COLO829 (cell line): Measurements from ENCODE around the gene CAPN7.

Source experiments
- DNase-seq: peaks from one replicate; pipeline ENCODE4 v3.0.0; 2012; ENCODE audit warnings: low spot score

CAPN7 gene

DNA sequence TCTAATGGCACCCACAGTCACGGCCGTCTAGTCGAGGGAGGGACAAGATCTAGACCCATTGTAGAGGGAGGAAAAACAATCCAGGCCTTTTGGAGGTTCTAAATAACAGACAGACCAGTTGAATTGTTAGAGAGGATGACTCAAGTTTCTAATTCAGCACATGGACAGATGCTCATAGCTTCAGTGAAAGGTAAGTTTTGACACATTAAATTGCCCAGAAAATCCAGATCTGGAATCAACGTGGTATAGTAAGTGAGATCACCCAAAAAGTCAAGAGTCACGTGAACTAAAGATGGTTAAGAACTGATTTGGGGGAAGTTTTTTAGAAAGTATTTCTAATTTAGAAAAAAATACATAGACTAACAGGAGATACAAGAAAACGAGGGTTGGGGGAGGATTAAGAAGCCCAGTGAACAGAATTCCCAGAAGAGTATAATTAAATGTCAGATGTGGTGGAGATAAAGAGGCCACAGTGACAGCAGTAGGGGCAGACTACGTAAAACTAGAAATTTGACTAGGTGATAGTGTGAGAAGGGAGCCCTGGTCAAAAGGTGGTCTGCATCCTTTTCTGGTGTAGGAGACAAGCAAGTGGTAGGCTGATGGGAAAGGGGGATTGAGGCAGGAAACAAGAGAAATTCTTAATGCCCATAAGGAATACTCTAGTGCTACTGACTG lies 47.1 kb downstream of the CAPN7 start:
- no peak for DNase-seq

GRCh38 chr3:15255215-15255614 lies 49.2 kb downstream of the CAPN7 start:
- no peak for DNase-seq

DNA sequence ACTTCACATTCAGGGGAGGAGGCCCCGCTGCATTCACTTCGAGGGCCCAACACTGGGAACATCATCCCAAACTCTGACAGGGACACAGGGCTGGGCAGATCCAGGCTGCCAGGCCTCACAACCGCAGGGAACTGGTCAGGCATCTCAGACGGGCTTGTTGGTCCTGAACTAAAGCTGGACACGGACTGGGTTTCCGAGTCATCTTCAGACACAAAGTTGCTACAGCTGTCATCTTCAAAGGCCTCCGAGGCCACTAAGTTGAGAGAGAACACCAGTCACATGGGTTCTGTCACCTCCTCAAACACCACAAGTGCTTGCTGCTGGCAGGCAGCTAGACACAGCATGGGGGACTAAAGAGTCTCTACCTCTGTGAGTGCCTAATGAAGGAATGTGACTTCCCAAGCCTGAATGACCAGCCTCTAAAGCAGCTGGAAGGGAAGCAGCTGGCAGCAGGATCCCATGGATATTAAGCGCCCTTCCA lies 50.9 kb downstream of the CAPN7 start:
- DNase-seq = no peak

DNA sequence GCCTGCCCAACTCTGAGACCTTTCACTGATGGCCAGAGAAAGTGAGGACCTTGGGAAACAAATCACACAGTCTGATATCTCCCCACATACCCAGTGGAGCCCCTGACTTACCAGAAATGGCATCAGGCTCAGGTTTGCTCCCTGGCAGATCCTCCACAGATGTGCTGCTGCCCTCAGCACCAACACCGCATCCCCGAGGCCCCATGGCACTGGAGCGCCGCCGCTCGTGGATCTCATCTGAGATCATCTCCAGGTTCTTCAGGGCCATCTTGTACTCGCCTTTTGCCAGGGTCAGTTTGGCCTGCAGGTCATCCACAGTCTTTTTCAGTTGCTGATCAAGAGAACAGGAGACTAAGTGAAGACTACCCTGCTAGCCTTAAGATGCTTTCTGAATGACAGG lies 52.7 kb downstream of the CAPN7 start:
- no peak for DNase-seq

DNA sequence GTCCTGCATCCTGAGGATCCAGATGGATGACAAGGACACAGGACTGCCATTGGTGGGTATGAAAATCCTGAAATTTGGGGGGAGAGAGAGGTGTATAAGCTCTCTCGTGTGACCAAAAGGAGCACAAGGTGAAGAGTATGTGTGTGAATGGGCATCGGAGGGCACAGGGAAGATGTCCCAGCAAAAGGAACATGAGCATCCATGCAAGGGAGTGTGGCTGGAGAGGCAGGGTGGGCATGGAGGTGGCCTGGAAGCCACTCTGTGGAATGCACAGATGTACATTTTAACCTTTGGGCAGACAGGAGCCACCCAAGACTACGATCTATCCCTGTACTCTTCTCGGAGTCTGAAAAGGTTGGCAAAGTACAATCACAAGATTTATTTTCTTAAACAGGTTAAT lies 54.5 kb downstream of the CAPN7 start:
- no peak for DNase-seq

GRCh38 chr3:15261274-15261673 lies 55.2 kb downstream of the CAPN7 start:
- no peak for DNase-seq

DNA sequence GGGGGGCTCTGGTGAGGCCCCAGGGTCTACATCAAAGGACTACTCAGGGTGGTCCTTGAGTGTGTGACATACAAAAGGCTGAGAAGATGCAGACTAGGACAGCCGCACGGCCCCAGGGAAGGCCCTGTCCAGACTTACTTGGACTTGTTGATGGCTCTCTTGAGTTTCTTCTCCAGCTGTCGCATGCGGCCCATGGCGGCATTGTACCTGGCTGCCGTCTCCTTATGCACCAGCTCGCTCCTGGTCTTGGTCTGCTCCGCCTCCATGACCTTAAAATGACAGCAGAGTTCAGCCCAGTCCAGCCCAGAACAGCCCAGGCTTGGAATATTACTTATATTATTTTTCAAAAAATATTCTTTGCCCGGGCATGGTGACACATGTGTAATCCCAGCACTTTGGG lies 56.0 kb downstream of the CAPN7 start:
- DNase-seq = no peak

GRCh38 chr3:15263120-15263519 lies 57.1 kb downstream of the CAPN7 start:
- no peak for DNase-seq

DNA sequence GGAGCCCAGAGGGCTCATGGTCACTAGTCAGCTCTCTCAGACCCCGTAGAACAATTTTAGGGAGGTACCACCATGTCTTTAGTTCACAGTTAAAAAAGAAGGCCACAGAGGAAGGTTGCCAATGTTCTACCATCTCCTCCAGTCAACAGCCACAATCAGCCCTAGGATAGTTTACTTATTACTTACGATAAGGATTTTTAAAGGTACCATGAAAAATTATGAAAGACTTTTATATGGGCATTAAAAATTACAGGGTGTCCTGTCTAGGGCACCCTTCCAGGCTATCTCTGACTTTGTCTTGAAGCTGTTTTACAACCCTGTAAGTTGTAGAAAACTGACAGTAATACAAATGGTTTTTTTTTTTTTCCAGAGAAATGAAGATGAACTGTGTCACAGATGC lies 57.9 kb downstream of the CAPN7 start:
- no peak for DNase-seq

DNA sequence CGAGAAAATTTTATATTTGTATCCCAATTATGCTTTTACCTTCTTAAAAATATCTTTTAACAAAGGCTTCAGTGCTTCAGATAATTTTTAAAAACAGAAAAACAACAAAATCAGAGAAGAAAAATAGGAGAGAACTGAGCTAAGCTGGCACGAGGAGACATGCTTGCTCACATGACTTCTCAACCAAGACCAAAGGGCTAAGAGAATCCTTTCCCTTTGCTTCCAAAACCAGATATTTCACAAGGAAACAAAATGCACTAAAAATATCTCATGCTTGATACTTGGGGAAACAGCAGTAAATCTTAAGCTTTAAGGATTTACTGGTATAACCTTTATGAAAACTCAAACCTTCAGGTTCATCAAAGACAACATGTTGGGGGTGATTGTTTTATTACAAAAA lies 58.4 kb downstream of the CAPN7 start:
- no peak for DNase-seq

GRCh38 chr3:15265655-15266509 lies 59.8 kb downstream of the CAPN7 start:
- DNase-seq = no peak

DNA sequence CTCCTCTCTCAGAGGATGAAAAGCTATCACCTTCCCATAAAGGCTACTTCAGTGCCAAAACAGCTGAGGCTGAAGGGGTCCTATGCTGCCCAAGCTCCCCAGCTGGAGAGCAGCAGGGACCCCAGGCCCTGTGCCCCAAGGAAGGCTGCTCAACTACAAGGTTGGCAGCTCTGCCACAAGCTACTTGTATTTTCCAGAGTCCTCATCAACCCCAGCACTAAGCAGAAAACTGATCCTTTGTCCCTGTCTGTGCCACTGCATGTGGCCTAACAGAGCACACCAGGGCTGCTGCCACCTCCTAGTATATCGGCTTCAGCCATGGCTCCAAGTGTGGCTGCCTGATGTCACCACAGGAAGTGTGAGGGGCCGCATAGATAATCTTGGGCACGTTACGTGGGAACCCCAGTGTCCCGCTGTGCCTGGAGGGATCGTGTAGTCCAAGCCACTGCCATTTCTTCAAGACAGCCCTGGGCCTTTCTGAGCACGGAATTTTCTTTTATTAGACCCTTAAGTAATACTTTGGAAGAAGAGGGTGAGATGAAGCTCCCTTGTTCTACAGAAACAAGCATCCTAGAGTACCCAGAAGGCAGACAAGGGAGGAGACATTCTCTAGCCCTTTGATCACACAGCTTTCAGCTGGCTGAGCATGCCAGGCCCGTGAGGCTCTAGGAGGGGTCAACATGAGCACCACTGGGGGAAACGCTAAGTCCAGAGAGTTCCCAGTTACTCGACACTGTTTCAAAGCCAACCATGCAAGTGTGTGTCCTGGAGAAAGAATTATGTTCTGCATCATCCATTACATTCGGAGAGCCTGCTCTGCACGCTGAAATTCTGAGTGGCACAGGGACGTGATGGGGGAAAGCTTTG lies 60.7 kb downstream of the CAPN7 start:
- no peak for DNase-seq

- DNase-seq = no peak
Measured at GRCh38 chr3:15267502-15267901, 61.5 kb downstream of the CAPN7 start.

GRCh38 chr3:15268033-15268631 lies 62.1 kb downstream of the CAPN7 start:
- DNase-seq = peak; percentile 40

GRCh38 chr3:15269091-15269989 lies 63.3 kb downstream of the CAPN7 start:
- DNase-seq = peak; percentile 89

- no peak for DNase-seq
Measured at GRCh38 chr3:15271030-15271429, 65.0 kb downstream of the CAPN7 start.

GRCh38 chr3:15271785-15272381 lies 65.8 kb downstream of the CAPN7 start:
- DNase-seq = no peak

- no peak for DNase-seq
Measured at GRCh38 chr3:15272426-15273196, 66.6 kb downstream of the CAPN7 start.

GRCh38 chr3:15273227-15273626 lies 67.2 kb downstream of the CAPN7 start:
- DNase-seq = no peak
